ENCODE measurements around the gene GGT1.
"Not testable (repeated sequence)": the region's sequence is repeated elsewhere in the genome, so short reads cannot be mapped to it uniquely, and the experiment has no call there.

GGT1 gene

DNA sequence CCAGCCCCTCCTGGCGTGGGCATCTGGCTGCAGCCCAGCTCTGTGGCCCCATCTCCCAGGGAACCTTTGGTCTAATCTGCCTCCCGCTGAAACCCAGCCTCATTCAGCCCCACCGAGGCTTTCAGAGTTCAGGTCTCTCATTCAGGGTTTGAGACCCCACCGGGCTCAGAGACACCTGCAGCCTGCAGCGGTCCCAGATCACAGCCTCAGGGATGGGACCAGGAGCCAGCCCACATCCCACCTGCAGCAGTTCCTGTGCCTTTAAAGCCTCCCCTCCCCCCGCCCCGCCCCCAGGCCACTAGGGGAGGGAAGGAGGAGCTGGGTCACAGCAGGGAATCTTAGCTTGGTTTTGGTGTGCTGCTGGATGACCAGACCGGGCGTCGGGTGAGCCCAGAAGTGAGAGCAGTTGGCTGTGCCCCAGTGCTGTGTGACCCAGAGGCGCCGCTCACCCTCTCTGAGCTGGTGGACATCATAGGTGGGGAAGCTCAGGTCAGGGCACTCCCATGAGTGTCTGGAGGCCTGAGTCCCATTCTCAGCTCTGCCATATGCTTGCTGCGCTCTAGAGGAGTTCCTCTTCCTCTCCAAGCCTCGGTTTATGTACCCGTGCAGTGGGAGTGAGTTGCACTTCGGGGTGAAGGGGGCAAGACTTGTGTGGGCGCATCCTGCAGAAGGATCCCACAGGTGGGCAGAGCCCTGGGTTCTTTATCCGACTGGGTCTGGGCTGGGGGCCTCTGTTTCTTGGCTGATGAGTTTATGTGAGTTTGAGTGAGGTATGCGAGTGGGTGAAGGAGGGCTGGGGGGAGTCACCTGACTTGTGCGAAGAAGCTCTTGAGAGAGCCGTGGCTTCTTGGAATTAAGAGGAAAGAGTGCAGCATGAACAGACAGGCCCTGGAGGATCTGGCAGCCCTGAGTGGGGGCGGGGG, at the start of gene GGT1:
GGT1 (plus strand) TSS at position 347 of the 923 bp plus-strand sequence. CDS start 7,889 bp downstream, outside the sequence.
- not testable (repeated sequence) for DNase-seq

DNA sequence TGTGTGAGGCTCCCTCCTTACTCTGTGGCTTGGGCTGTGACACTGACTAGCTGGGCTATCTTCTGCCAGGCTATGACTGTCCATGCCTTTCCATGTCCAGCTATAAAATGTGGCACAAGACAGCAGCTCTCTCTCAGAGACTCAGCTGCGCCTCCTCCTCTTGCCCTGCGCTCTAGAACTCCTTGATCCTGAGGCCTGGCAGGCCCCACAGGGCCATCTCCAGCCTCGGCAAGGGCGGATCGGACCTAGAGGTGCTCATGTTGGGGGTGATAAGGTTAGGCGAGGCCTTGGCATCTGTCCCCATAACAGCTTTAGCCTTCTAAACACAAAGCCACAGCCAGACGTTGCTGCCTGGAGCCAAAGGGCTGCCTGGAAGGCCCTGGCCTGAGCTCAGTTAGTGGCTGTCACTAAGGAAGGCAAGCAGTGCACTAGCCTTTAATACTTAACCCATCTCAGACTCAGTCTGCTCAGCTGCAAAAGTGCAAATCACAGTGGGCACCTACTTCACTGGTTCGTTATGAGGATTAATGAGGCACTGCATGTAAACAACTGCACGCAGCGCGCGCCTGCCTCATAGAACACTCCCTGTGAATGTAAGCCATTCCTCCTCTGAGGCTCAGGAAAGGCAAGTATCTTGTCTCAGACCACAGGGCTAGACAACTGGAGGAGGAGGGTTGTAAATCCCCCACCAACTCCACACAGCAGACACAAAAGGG, 49.2 kb upstream of the GGT1 start:
- peak in 1 of 2 experiments; percentile 18 for DNase-seq

DNA sequence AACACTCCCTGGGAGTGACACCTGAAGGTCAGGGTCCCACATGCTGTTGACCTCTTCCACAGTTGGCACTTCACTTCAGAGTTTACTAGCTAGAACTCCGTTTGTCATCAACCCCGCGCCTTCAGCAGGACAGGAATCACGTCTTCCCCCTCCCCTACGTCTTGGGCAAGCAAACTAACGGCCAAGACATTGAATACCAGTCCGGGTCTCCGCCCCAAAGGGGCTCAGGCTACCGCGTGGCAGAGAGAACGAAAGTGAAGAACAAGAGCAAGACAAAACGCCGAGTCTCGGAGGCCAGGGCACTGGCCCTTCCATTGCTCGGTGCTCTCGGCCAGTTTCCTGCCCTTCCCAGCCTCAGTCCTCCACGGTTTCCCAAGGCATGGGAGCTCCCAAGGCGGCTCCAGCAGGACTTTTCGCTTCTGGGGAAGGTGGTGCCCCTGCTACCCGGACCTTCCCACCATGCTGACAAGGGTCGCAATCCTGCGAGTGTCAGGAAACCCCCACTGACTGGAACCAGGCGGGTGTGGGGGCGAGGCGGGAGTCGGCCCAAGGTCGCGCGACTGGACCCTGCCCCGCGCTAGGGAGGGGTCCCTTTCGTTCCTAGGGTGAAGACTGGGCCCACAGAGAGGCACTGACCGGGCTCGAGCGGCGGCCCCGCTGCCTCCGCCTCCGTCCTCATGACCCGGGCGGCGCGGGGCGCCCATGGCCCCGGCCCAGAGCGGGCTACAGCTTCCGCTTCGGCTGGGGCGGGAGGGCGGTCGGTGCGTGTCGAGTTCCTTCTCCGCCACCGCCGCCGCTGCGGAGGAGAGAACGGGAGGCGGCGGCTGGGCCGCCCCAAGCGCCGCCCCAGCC, 48.5 kb upstream of the GGT1 start, which contains the start of gene GUCD1:
GUCD1 (minus strand) TSS at position 826 of the 852 bp plus-strand sequence; CDS start at position 679, 147 bp downstream.
- no peak for DNase-seq

DNA sequence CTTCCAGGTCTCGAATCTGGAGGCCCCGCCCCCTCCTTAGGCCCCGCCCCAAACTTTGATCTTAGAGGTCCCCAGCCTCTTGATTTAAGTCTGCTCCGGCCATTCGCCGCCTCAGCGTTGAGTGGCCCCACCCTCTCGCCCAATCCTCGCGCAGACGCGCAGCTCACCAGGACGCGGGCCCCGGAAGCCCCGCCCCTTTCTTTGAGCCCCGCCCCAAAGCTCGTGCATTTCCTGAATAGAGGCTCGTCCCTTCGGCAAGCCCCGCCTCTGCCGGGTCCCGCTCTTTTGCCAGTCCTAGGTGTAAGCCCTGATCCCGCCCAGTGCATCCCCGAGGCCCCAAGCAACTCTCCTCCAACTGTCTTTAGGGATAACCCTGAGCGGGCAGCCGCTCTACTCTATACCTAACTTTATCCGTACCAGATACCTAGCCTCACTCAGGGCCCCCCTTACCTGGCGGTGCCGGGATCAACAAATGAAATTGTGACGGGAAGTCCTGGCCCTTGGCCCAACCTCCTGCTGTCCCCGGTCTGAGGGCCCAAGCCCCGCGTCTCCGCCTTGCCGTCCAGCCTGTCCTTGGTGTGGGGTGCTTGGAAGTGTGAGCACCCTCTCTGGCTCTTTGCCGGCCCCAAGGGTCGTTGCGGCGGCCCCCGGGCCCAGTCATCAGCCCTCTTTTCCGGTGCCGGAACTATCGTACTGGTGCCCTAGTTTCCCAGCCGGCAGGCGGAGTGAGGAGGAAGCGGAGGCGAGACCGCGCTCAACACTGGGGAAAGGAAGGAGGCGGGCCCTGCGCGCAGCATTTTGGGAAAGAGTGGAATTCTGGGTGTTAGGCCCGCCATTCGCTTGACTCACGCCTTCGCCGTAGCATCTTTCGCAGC, 47.6 kb upstream of the GGT1 start, which contains the start of gene SNRPD3:
SNRPD3 (plus strand) TSS at position 835 of the 875 bp plus-strand sequence. CDS start 1,676 bp downstream, outside the sequence.
- peak; percentile 94 to 96 for DNase-seq

DNA sequence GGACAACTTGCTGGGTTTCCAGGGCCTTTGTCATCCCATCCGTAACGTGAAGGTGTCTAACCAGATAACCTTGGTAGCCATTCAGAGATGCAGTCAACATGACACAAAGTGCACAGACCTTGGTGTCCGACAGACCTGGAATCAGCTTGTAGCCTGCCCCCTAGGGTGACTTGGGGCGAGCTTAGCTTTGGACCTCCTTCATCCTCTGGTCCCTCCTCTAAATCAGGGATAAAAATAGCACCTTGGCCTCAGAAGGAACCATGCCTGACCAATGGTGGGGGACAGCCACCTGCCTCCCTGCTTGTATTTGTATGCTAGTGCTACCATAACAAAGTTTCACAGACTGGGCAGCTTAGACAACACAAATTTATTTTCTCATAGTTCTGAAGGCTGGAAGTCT, 43.5 kb upstream of the GGT1 start:
- no peak for DNase-seq

DNA sequence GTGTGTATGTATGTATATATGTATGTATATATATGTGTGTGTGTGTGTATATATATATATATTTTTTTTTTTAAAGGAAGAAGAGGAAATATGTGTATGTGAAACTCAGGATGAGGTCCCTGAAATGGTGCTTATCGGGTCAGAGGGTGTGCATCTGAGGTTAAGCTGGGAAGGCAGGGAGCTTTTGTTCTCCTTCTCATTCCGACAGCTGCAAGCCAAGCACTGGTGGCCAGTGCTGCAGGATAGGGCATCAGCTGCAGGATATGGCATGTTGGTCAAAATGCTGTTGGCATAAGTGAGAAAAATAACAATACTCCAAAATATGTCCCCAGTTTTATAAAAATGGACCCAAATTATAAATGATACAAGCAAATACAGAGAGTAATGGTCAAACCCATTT, 39.7 kb upstream of the GGT1 start:
- DNase-seq, result no peak

DNA sequence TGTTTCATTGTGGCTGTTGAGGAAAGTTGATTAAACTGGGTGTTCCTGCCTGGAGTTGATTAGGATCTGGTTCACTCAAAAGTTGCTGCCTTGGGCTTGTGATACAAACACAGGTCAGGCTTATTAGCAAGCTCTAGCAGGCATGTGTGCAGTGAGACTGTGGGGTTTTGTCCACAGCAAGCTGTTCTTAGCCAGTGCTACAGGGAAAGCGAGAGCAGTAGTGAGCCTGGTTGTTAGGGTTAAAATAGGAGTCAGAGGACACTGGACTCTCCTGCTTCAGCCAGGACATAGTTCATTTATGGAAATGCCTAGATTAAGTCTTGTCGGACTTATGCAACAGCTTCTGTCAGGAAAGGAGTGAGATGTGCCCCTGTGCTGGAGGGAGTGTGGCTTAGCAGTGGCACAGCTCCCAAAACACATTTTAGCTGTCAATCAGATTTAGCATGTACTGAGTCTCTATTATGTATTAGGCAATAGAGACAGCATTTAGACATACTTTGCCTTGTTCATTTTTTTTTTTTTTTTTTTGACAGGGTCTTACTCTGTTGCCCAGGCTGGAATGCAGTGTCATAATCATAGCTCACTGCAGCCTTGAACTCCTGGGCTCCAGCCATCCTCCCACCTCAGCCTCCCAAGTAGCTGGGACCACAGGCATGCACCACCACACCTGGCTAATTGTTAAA, 38.5 kb upstream of the GGT1 start:
- no peak for DNase-seq

DNA sequence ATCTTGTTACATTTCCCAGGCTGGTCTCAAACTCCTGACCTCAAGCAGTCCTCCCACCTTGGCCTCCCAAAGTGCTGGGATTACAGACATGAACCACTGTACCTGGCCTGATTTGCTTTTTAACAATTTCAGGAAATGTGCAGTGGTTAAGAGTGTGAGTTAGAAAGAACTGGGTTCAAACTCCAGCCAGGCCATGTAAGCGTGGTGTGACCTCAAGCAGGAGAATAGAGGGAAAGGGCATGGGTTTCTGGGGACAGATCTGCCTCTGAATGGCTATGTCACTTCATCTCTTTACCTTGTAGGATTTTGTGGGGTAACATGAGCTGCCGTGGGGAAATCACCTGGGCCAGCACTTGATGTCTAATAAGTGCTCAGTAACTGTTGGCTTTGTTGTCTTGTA, 37.9 kb upstream of the GGT1 start:
- no peak for DNase-seq

DNA sequence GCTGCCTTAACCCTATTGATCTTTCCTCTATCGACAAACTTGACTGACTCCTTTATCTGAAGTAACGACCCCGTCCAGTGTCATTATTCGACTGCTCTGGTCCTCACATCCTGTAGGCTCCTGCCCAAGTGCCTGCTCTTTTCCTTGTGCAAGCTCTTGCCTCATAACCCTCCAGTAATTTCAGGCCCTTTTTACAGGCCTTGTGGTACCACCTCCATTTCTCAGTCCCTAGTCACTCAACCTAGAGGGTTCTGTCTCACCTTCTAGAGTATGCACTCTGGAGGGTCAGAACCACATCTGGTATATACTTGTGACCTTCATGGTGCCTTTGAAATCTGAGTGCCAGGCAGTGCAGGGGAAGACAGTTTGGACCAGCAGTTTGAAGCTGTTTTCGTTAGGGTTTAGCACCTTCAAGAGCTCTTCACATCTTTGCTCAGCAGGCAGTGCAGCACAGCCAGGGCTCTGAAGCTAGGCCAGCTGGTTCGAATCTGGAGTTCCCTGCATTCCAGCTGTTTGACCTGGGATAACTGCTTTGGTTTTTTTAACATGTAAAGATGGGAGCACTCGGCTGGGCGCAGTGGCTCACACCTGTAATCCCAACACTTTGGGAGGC, 36.0 kb upstream of the GGT1 start:
- no peak for DNase-seq

DNA sequence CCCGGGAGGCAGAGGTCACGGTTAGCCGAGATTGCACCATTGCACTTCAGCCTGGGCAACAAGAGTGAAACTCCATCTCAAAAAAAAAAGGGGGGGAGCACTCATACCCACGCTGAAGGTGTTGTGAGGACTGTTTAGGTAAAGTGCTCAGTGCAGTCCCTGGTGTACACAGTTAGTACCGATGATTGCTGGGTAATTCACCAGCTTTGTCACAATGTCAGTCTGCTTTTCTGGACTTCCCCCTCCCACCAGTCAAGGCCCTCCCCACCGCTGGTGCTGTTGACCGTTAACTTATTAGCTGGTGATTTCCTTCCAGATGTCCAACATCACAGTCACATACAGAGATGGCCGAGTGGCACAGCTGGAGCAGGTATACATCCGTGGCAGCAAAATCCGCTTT, 35.3 kb upstream of the GGT1 start:
- DNase-seq, result no peak

DNA sequence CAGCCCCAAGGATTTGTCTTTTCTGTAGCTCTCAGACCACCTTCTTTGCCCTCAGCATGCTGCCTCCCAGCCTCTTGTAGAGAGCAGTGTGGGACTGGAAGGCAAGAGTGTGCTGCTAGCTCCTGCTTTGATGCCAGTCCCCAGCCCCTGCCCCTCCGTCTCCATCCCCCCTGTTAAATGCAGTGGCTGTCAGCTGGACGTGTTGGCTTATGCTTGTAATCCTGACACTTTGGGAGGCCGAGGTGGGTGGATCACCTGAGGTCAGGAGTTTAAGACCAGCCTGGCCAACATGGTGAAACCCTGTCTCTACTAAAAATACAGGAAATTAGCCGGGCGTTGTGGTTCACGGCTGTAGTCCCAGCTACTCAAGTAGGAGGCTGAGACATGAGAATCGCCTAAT, 31.7 kb upstream of the GGT1 start:
- DNase-seq, result no peak

DNA sequence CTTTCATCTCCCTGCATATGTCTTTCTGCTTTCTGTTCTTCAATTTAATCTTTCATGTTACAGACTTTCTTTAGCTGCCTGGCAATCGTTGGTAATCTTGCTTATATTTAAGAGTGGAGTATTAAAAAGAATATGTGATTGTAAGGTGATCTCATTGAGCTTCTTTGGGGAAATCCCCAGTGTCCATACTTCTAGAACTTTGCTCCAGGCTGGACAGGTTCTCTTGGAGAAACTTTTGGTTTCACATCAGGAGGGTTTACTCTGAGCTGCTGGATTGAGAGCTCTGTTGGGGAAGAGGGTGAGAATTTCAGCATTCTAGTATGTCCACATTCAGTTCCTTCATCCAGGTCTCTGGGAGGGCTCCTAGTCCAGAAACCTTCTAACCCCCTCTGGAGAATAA, 26.2 kb upstream of the GGT1 start:
- no peak for DNase-seq

DNA sequence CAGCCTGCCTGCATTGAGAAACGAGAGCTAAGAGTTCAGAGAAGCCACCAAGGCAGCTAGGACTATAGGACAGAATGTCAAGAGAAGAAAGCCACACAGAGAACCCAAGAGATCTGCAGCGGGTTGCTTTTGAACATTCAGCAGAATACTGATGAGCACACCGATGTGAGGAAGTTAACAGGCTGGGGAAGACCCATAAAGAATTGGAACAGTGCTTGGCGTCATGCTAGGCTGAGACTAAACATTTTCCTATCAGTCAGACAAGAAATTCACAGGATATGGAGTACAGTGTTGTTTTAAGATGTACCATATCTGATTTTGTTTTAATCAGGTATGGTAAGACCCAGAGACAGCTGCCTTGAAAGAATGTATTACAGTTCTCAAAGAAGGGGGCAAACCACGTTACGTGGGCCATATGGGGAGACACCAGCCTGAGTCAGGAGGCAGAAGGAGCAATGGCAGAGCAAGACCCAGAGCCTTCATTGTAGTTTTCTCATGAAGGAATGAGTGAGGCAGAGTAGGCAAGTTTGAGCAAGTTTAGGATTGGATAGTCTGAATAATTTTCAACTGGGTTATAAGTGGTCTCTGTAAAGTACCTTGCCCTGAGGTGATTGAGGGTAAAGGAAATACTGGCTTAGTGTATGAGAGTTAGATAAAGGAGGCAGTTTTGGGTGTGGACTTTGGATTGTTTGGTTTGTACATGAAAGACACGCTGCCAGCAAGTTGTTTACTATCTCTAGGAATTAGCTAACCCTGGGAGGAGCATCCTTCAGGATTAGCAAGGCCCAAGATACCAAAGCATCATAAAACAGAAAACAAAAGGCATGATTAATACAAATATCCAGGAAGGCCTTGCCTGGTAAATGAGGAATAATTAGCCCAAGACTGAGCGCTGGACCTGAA, 24.4 kb upstream of the GGT1 start:
- DNase-seq, result no peak

DNA sequence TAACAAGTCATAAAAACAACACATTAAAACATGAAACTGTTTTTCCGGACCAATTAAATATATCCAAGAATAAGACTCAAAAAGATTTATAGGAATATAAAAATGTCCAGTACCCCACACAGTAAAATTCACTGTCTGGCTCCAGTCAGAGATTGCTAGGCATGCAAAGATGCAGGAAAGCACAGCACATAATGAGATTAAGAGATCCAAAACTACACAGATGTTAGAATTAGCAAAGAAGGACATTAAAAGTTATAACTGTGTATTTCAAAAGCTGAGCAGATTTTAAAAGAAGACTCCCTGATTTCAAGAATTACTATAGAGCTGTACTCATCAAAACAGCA, 23.8 kb upstream of the GGT1 start:
- no peak for DNase-seq

DNA sequence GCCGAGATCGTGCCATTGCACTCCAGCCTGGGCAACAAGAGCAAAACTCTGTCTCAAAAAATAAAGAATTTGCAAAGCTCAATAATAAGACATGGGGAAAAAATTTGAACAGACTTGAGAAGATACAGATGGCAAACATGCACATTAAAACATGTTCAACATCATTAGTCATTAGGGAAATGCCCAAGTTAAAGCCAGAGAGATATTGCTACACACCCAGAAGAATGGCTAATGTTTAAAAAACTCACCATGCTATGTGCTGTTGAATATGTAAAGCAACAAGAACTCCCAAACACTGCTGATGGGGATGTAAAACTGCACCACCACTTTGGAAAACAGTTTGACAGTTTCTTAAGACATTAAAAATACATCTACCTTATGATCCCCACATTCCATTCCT, 22.7 kb upstream of the GGT1 start:
- DNase-seq, result no peak

DNA sequence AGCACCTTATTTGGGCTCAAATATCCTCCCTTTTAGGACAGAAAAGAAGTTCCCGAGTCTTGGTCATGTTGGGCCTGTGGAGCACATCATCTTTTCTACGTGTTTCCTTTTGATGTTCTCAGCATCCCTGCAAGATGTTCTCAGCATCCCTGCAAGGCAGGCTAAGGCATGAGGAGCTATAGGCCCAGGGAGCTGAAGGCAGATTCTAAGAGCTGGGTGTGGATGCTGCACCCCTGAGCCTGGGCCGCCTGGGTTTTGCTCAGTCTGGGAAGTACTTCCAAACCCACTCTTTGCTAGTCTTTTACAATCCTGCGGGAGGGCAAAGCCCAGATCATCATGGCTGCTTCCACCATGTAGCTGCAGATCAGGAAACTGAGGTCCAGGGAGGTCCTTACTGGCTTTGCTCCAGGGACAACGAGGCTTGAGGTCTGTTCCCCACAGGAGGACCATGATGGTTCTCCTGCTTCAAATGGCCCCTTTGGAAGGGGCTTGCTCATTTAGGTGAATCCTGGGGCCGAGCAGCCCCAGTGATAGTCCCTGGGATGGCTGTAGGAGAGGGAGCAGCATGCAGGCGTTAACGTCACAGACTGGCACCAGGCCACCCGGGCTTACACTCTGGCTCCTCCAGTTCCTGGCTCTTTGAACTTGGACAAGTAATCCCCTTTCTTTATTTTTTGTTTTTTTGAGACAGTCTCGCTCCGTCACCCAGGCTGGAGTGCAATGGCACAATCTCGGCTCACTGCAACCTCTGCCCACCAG, 20.8 kb upstream of the GGT1 start:
- DNase-seq, result no peak

DNA sequence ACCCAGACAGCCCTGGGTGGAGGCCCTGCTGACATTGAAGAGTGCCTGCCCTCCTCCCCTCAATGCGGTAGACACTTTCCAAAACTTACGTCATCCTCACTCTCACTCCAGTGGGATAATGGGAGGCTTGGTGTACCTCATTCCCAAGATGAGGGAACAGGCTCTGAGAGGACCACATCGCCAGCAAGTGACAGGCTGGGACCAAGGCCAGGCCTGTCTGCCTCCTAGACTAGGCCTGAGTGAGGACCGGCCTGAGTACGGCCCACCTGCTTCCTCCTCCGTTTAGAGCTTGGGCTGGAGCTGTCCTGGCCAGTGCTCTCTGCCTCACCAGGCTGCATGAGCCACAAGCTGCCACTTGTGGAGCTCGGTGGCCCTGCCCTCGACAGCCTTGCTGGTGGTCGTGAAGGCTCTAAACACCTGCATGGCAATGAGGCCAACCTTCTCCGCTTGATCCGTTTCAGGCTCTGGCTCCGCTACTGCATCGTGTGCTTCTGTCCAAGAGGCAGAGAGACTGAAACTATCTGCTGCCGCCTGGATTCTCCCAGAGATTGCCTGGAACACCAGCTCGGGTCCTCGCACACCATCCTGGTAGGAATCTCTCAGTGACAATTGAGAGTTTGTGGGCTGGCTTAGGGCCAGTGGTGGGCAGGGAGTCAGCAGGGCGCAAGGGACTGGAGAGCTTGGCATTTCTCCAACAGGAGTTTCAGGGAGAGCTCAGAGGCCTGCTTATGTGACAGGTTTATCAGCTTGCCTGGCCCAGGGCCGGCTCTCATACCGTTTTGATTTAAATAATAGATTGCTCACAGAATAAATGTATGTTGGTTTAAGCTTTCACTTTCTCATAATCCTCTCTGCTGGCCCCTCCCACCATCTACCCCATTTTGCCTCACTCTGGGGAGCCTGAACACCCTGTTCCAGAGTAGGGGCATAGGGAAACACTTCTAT, 19.5 kb upstream of the GGT1 start:
- DNase-seq, result peak; percentile 37 to 70
